Measurements from ENCODE around the gene PPP2R3A.
"Not testable (repeated sequence)": the region's sequence is repeated elsewhere in the genome, so short reads cannot be mapped to it uniquely, and the experiment has no call there.

Gene PPP2R3A

GRCh38 chr3:136042608-136043221 is 77.2 kb downstream of the PPP2R3A start:
- peak; percentile 33 to 40 for DNase-seq

- no peak for DNase-seq
Measured at GRCh38 chr3:136044980-136045745, 79.6 kb downstream of the PPP2R3A start.

GRCh38 chr3:136048068-136048467 is 82.5 kb downstream of the PPP2R3A start:
- no peak for DNase-seq

- no peak for DNase-seq
Measured at GRCh38 chr3:136050250-136050649, 84.7 kb downstream of the PPP2R3A start.

GRCh38 chr3:136055491-136055890 is 90.0 kb downstream of the PPP2R3A start:
- no peak for DNase-seq

GRCh38 chr3:136067211-136067610 is 101.7 kb downstream of the PPP2R3A start:
- no peak for DNase-seq

GRCh38 chr3:136068708-136069107 is 103.2 kb downstream of the PPP2R3A start:
- DNase-seq: no peak

- no peak for DNase-seq
Measured at GRCh38 chr3:136069933-136070332, 104.4 kb downstream of the PPP2R3A start.

GRCh38 chr3:136070334-136070733 is 104.8 kb downstream of the PPP2R3A start:
- no peak for DNase-seq

- no peak for DNase-seq
Measured at GRCh38 chr3:136070953-136071949, 105.7 kb downstream of the PPP2R3A start.

- no peak for DNase-seq
Measured at GRCh38 chr3:136074546-136075170, 109.1 kb downstream of the PPP2R3A start.

GRCh38 chr3:136075218-136075808 is 109.8 kb downstream of the PPP2R3A start:
- DNase-seq: peak; percentile 57 to 64

- DNase-seq: no peak
Measured at GRCh38 chr3:136075811-136076210, 110.3 kb downstream of the PPP2R3A start.

GRCh38 chr3:136078421-136079364 is 113.2 kb downstream of the PPP2R3A start:
- peak in 1 of 2 experiments; percentile 6 for DNase-seq

- not testable (repeated sequence) for DNase-seq
Measured at GRCh38 chr3:136083641-136084382, 118.3 kb downstream of the PPP2R3A start.

- DNase-seq: not testable (repeated sequence)
Measured at GRCh38 chr3:136085067-136085466, 119.5 kb downstream of the PPP2R3A start.

- DNase-seq: peak; percentile 20 to 28
Measured at GRCh38 chr3:136093771-136094170, 128.2 kb downstream of the PPP2R3A start.

- DNase-seq: no peak
Measured at GRCh38 chr3:136105044-136105443, 139.5 kb downstream of the PPP2R3A start.

- DNase-seq: no peak
Measured at GRCh38 chr3:136106101-136106500, 140.6 kb downstream of the PPP2R3A start.

- no peak for DNase-seq
Measured at GRCh38 chr3:136109499-136109898, 144.0 kb downstream of the PPP2R3A start.

Measured in SHP77 (cell line).